GM18873 (cell line): ENCODE data around the gene PLCB1.
"Not testable (repeated sequence)": the region's sequence is repeated elsewhere in the genome, so short reads cannot be mapped to it uniquely, and the experiment has no call there.

Source experiments
- ATAC-seq: cut with Tn5 transposase; IDR thresholded peaks from one replicate; pipeline ENCODE4 v1.9.1; 2021; ENCODE audit warnings: mild to moderate bottlenecking, moderate library complexity, moderate number of reproducible peaks; ENCODE audit not compliant: unreplicated experiment, low FRiP score

PLCB1 gene

DNA sequence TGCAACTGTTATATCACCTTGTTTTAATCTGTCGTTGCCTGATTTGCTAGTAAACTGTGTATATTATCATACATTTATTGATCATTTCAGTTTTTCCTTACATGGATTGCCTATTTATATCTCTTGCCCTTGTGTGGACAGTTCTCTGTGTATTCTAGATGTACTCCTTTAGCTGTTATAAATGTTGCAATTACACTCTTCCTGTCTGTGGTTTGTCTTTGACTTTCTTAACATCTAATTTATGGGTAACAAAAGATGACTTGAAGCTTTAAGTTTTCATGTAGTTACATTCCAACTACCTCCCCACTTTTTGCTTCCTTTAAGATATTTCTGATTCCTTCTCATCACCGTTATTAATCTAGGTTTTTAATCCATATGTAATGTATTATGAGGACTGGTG lies 22.6 kb downstream of the PLCB1 start:
- ATAC-seq: no peak

- no peak for ATAC-seq
These were observed 23.2 kb downstream of the PLCB1 start for GRCh38 chr20:8155229-8155628.

DNA sequence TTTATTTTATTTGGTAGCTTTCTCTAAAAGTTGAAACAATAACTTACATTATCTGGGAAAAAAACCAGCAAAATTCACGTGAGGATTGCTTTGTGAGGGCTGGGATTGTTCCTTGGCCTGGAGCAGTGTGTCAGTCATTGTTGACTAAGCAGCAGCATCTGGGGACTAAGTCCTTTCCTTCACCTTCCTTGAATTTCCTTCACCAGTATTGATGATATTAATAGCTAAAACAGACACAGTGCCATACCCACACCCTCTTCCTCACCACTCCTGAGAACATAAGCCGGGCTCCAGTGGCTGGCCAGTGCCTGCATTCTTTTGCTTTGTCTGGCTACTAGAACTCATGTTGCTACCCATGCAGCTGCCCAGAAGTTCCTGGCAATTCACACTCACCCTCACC lies 23.7 kb downstream of the PLCB1 start:
- no peak for ATAC-seq

- no peak for ATAC-seq
These were observed 24.4 kb downstream of the PLCB1 start for GRCh38 chr20:8156235-8157079.

DNA sequence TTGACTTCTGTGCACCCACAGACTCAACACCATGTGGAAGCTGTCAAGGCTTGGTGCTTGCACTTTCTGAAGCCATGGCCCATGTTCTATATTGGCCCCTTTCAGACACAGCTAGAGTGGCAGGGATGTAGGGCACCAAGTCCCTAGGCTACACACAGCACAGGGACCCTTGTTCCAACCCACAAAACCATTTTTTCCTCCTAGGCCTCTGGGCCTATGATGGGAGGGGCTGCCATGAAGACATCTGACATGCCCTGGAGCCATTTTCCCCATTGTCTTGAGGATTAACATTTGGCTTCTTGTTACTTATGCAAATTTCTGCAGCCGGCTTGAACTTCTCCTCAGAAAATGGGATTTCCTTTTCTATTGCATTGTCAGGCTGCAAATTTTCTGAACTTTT lies 27.2 kb downstream of the PLCB1 start:
- ATAC-seq: not testable (repeated sequence)

DNA sequence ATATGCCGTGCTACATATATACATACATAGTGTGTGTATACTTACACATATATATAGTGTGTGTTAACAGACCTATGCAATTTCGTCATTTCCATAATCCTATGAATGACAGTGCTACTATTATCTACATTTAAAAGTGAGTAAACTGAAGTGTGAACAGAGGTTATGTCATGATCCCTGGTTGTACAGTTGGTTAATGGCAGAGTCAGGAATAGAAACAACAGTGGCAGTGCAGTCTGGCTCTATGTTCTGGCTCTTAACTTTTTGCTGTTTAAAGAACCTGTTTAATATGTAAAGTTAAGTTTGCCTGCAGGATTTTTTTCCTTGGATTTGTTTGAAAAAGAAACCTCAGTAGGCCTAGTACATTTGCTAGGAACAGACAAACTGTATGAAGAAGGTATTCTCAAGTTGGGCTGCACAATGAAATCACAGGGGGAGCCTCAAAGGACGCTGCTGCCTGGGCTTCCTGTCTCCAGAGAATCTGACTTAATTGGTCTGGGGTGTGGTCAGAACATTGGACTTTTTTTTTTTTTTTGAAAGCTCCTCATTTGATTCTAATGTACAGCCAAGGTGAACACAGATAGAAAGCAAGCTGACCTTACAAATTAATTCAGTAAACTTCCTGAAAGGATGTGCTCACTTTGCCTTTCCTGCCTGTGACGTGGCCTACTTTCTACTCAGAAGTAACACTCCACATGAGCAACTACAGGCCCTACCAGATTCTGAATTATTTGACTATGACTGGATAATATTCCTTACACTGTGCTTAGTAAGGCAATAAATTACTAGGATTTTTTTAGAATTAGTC lies 29.4 kb downstream of the PLCB1 start:
- ATAC-seq: no peak

DNA sequence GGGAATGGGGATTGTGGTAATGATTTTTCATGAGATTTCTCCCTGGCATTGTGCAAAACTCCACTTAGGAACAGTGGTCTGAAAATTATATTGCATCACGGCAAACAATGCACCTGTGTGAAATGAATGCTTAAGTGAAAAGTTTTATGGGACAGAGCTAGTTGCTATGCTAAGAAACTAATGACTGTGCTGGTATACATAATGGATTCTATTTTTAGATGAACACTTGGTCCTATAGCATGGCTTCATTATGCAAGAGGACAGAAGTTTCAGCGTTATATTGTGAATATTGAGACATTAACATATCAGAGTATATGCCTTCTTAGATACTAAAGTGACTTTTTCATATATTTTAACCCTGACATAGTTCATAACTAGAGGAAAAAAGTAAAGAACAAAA lies 30.5 kb downstream of the PLCB1 start:
- ATAC-seq: no peak

DNA sequence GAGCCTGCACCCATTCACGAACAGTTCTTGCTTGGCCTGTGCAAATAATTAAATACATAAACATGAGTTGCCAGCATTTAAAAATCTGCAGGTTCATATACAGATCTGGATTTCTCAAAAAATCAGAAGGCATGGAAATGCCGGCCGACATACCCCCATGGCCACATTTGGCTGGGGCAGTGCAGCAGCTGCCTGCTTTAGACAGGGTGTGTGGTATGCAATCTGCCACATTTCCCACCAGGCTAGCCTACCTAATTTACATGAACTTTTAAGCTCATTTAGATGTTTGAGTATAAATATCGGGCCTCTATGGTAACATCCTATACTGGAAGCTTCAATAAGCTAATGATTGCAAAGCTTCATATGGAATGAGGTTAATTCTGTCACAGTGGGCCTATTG lies 31.5 kb downstream of the PLCB1 start:
- no peak for ATAC-seq

DNA sequence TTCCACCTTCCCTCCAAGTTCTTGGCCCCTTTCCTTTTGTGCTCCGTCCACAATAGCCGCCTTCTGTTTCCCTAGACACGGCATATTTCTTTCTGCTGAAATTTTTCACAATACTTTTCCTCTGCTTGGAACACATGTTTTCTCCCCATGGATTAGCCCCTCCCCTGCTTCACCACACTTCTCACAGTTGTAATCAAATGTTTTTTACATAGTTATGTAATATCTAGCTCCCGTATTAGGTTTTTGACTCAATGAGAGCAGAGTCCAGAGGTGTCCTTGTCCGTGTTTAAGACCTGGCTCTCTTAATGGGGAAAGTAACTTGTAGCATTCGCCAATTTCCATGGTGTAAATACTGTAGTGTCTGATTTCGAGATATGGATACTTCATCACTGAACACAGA lies 34.7 kb downstream of the PLCB1 start:
- ATAC-seq: no peak

- no peak for ATAC-seq
These were observed 36.8 kb downstream of the PLCB1 start for GRCh38 chr20:8168785-8169288.

DNA sequence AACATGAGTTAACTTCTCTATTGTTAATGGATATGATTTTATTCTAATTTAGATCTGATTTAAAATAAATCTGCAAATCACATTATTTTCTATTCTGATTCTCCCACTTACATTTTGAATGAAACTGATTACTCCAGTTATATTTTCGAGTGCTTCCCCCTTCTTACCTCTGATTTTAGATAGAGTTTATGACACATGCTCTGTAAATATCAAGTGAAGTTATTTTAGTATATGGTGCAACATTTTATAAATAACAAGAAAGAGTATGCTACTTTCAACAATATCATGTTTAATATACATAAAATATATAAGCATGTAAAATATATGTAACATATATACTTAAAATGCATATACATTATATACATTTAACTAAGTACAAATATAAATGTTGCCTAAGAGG lies 38.9 kb downstream of the PLCB1 start:
- no peak for ATAC-seq

DNA sequence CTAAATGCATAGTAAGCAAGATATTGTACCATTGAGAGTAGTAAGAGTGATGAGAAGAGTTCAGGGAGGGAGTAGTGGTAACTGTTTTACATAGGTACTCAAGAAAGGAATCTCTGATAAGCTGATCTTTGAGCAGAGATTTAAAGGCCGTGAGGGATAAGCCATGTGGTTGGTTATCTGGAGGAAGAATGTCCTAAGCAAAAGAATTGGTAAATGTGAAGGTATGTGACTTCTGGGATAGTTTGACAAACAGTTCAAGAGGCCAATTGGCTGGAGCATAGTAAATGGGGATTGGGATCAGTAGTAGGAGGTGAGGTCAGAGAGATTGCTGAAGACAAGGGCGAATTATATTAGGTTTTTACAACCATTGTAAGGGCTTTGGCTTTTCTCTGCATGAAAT lies 40.1 kb downstream of the PLCB1 start:
- ATAC-seq: no peak

DNA sequence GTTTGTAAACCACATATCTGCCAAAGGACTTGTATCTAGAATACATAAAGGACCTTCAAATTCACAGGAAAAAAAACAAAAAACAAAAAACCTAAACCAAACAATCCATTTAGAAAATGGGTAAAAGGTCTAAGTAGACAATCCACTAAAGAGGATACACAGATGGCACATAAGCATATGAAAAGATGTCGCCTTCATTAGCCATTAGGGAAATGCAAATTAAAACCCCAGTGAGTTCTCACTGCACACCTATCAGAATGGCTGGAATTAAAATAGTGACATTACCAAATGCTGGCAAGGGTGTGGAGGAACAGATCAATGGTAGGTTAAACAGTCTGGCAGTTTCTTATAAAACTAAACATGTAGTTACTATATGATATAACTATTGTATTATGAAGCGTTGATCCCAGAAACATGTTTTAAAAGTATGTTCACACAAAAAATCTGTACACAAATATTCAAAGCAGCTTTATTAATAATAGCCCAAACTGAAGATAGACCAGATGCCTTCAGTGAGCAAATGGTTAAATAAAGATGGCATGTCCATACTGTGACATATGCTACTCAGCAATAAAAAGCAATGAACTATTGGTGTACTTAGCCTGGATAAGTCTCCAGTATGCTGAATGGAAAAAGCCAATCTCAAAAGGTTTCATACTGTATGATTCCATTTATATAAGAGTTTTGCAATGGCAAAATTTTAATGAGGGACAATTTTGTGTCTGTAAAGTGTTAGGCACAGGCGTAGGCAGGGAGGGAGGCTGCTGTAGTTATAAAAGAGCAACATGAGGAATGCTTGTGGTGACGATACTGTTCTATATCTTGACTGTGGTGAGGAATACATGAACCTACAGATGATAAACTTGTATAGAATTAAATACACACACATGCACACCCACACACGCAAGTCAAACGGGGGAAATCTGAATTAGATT lies 43.9 kb downstream of the PLCB1 start:
- ATAC-seq: no peak

DNA sequence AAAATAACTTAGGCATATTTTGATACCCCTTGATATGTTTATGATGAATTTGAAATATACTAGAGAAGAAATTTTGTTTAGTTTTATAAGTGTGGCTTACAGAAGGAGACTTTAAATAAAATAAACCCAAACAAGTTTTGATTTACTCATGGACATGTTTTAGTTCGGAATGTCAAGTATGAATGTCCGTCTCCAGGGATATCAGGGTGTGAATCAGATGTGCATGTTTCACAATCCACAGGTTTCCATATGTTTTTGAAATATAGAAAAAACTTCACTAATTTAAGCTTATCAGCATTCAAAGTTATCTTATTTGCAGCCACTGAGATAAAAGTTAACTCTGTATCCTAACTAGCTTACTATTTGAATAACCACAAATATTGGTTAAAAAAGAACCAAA lies 51.5 kb downstream of the PLCB1 start:
- ATAC-seq: no peak

- ATAC-seq: no peak
These were observed 55.7 kb downstream of the PLCB1 start for GRCh38 chr20:8187740-8188139.

DNA sequence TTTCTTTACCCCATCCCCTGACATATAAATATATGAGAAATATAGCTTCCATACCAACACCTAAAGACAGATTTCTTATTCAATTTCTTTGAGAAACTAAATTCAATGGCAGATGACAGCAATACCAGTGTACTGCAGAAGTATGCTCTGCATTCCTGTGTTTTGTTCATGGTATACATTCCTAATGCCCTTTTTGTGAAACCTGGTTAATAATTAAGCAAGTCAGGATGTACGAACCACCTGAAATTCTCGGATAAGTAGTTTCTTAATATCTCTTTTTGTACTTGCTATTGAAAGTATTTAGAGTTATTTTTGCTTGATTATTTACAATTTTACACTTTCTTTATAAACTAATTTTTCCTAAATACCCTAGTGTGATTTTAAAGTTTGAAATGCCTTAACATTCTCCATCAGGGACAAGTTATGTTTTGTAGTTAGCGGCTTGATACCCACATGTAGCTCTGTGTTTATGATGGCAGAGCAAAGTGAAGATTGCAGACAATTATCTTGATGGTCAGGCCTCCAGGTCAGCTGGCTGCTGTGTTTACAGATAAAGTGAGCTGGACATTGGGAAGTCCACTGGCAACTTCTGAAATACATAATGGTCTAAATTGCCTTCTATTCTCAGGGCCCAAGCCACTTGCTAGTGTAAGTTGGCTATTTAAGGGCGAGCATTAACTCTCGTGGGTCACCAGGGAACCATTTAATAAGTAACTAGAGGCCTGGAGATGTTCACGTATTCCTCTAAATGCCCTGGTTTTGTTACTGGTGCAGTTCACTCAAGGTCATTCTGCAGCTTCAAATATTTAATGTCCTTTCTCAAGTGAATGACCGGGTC lies 58.2 kb downstream of the PLCB1 start:
- no peak for ATAC-seq

DNA sequence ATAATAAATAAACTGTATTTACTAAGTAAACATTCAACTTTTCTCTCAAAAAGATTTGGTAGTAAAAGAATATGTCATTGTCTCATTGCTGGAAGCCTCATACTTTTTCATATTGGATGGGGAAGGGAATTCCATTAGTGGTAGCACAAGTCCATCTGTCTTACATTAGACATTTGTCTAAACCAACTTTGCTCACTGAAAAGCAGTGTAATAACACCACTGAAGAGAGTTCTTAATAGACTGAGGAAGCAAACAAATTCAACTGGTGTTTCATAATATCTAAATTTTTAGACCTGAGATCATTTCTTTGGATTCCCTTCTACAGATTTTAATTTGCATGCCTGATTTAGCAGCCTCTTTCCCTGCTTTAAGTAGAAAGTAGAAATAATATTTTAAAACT lies 62.7 kb downstream of the PLCB1 start:
- ATAC-seq: no peak

- no peak for ATAC-seq
These were observed 64.0 kb downstream of the PLCB1 start for GRCh38 chr20:8196096-8196495.

DNA sequence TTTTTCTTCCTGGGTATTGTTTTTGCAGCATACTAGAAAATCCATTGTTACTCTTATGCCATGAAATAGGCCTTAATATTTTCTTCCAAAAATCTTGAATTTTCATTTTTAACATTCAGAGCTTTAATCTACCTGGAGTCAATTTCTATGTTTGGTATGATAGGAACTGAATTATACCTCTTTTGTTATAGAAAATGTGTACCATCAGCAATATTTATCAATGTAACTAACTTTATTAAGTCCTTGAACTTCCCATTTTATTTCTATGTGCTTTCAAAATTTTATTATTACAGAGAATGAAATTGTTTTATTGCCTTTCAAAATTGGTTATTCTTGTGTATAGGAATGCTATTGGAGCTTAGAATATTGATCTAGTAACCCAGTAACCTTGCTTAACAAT lies 68.2 kb downstream of the PLCB1 start:
- ATAC-seq: no peak

DNA sequence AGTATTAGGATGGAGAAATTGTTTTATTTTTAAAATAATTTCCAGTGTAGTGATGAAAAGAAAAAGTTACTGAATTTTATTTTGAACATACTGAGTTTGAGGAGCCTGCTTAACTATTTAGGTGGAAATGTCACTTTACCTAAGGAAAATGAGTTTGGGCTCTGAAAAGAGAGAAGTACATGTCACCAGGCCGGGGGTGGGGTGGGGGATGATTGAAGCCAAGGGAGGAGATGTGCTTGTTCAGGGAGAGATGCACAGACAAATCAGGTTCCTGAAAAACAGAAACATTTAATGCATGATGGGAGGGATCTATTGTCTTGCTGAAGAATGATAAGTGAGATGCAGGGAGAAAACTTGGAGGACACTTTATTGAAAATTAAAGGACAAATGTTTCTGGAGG lies 71.3 kb downstream of the PLCB1 start:
- ATAC-seq: no peak
